GM19438 (cell line): Measurements from ENCODE around the gene OLFML2A.
"Not testable (repeated sequence)": the region's sequence is repeated elsewhere in the genome, so short reads cannot be mapped to it uniquely, and the experiment has no call there.

Source experiments
- ATAC-seq: cut with Tn5 transposase; IDR thresholded peaks from one replicate; pipeline ENCODE4 v1.9.1; 2021; ENCODE audit warnings: low read depth; ENCODE audit not compliant: unreplicated experiment

The OLFML2A gene

GRCh38 chr9:124760719-124761118 lies 16.2 kb upstream of the OLFML2A start:
- ATAC-seq, result no peak

- no peak for ATAC-seq
Observed at GRCh38 chr9:124761196-124761595, 15.7 kb upstream of the OLFML2A start.

GRCh38 chr9:124761710-124762109 lies 15.2 kb upstream of the OLFML2A start:
- no peak for ATAC-seq

- no peak for ATAC-seq
Observed at GRCh38 chr9:124762633-124763032, 14.3 kb upstream of the OLFML2A start.

- ATAC-seq, result peak; percentile 67
Observed at GRCh38 chr9:124764774-124765438, 12.0 kb upstream of the OLFML2A start.

- no peak for ATAC-seq
Observed at GRCh38 chr9:124765439-124765835, 11.5 kb upstream of the OLFML2A start.

- no peak for ATAC-seq
Observed at GRCh38 chr9:124766326-124766725, 10.6 kb upstream of the OLFML2A start.

GRCh38 chr9:124766815-124767554 lies 9.9 kb upstream of the OLFML2A start:
- no peak for ATAC-seq

- ATAC-seq, result no peak
Observed at GRCh38 chr9:124767821-124768220, 9.1 kb upstream of the OLFML2A start.

- no peak for ATAC-seq
Observed at GRCh38 chr9:124768334-124768733, 8.6 kb upstream of the OLFML2A start.

GRCh38 chr9:124768750-124769548 lies 8.0 kb upstream of the OLFML2A start:
- ATAC-seq, result no peak

GRCh38 chr9:124769549-124770358 lies 7.2 kb upstream of the OLFML2A start:
- no peak for ATAC-seq

- ATAC-seq, result no peak
Observed at GRCh38 chr9:124770359-124771020, 6.4 kb upstream of the OLFML2A start.

GRCh38 chr9:124771021-124771866 lies 5.7 kb upstream of the OLFML2A start, which contains the start of gene NR6A1:
Gene NR6A1 (minus strand): TSS chr9:124771311.
- ATAC-seq, result peak; percentile 82

GRCh38 chr9:124771867-124772679 lies 4.9 kb upstream of the OLFML2A start:
- no peak for ATAC-seq

GRCh38 chr9:124772877-124773276 lies 4.1 kb upstream of the OLFML2A start:
- ATAC-seq, result not testable (repeated sequence)

GRCh38 chr9:124773473-124774128 lies 3.3 kb upstream of the OLFML2A start:
- no peak for ATAC-seq
